Vagina (tissue), 2 donors: ENCODE measurements around the gene CDC34. TPM values are rescaled to one million over a fixed set of nuclear protein-coding genes. Genes with fewer than 3 reads are reported as not detected.

Experiments used
- DNase-seq, 2 donors: peaks; one replicate each; pipeline ENCODE4 v3.0.0-alpha.2; 2017; ENCODE audit errors: extremely low spot score in 2 of 2
- H3K27ac ChIP-seq: fragments of 200-600 bp; sonication (generic); one replicate; pipeline ENCODE4 v1.5.1; 2019
- H3K27me3 ChIP-seq: fragments of 200-600 bp; sonication (generic); one replicate; pipeline ENCODE4 v1.5.1; 2019
- H3K36me3 ChIP-seq, 2 donors: fragments of 200-600 bp; sonication (generic); one replicate each; pipeline ENCODE4 v1.5.1; 2017 to 2019
- H3K4me1 ChIP-seq: fragments of 200-600 bp; sonication (generic); one replicate; pipeline ENCODE4 v1.5.1; 2019
- H3K4me3 ChIP-seq, 2 donors: fragments of 200-600 bp; sonication (generic); 1 replicate in 1 of 2; 2 replicates in 1 of 2; pipeline ENCODE4 v1.5.1; 2016 to 2019
- H3K9me3 ChIP-seq: fragments of 200-600 bp; sonication (generic); one replicate; pipeline ENCODE4 v1.5.1; 2019
- POLR2A ChIP-seq, 2 donors: fragments of 450-650 bp; IDR thresholded peaks; one replicate each; pipeline ENCODE4 v1.6.1; 2017; ENCODE audit warnings: antibody characterized with exemption in 2 of 2, mild to moderate bottlenecking in 2 of 2, moderate library complexity in 2 of 2
- POLR2AphosphoS5 ChIP-seq, 2 donors: sonication (generic); formaldehyde crosslinking; IDR thresholded peaks; one replicate each; pipeline ENCODE4 v1.9.0; 2017; ENCODE audit warnings: antibody characterized with exemption in 2 of 2, mild to moderate bottlenecking in 2 of 2, low read depth in 1 of 2; ENCODE audit not compliant: insufficient read depth in 1 of 2
- intact Hi-C: fragments of 100-400 bp; cut with DNase I; formaldehyde crosslinking; loops from one replicate; pipeline ENCODE4 v1.15.1; 2023
- total RNA-seq: library from RNA; depleted of rRNA; stranded (reverse); fragments of >200 nt; gene quantifications from one replicate; pipeline ENCODE4 v1.2.3, GENCODE V29; 2016
- TF ChIP-seq, protein P1 (sequence below), 3 experiments: fragments of 450-650 bp in 2 of 3; fragments of 200-600 bp in 1 of 3; sonication (generic) in 1 of 3; IDR thresholded peaks; one replicate each; pipeline ENCODE4 v1.5.1; 2017 to 2019; ENCODE audit warnings: antibody characterized with exemption in 3 of 3, mild to moderate bottlenecking in 2 of 3, moderate library complexity in 2 of 3

Gene CDC34
- total RNA-seq, 1 donor from 2014 or later = 62.6 TPM

DNA sequence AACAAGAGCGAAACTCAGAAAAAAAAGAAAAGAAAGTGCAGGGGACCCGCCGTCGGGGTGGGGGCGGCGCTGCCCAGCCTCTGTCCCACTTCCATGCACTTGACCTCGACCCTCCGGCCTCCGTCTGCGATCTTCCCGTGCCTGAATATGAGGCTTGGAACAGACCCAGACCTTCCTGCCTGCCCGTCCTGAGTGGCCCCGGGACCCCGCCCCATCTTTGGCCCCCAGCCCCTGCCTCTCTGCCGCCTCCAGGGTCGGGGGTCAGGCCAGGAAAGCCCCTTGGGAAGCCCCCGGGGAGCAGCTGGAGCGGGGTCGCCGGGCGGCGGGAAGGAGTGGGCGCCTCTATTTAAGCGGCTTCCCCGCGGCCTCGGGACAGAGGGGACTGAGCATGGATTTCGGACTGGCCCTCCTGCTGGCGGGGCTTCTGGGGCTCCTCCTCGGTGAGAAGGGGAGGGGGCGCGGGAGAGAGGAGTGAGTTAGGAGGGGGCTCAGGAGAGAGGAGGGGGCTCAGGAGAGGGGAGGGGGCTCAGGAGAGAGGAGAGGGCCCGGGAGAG, 35.4 kb upstream of the CDC34 start, which contains the start of gene MADCAM1:
TSS of gene MADCAM1 (plus strand) at position 375 of the 554 bp plus-strand sequence. CDS start at position 389, 14 bp downstream.
- H3K4me3 ChIP-seq = no peak within 1 kb of the TSS
- H3K4me1 ChIP-seq = peaks cover 11% of the 10 kb centered on the region
- intact Hi-C loops = no loop called here
- TF ChIP-seq, protein P1, sequence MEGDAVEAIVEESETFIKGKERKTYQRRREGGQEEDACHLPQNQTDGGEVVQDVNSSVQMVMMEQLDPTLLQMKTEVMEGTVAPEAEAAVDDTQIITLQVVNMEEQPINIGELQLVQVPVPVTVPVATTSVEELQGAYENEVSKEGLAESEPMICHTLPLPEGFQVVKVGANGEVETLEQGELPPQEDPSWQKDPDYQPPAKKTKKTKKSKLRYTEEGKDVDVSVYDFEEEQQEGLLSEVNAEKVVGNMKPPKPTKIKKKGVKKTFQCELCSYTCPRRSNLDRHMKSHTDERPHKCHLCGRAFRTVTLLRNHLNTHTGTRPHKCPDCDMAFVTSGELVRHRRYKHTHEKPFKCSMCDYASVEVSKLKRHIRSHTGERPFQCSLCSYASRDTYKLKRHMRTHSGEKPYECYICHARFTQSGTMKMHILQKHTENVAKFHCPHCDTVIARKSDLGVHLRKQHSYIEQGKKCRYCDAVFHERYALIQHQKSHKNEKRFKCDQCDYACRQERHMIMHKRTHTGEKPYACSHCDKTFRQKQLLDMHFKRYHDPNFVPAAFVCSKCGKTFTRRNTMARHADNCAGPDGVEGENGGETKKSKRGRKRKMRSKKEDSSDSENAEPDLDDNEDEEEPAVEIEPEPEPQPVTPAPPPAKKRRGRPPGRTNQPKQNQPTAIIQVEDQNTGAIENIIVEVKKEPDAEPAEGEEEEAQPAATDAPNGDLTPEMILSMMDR (IDR thresholded peaks at IDR 0.05) = no peak
- TF ChIP-seq POLR2AphosphoS5 (IDR thresholded peaks at IDR 0.05; ENCODE audit: insufficient read depth in 1 of 2, low read depth in 1 of 2) = no peak
- TF ChIP-seq POLR2A (IDR thresholded peaks at IDR 0.05) = no peak
- peaks cover 16% of the 10 kb centered on the region for H3K27me3 ChIP-seq
- DNase-seq = no peak
- H3K9me3 ChIP-seq = no peaks in the 10 kb centered on the region
- no peak within 1 kb of the TSS for H3K27ac ChIP-seq
- no peaks in the 10 kb centered on the region for H3K36me3 ChIP-seq

DNA sequence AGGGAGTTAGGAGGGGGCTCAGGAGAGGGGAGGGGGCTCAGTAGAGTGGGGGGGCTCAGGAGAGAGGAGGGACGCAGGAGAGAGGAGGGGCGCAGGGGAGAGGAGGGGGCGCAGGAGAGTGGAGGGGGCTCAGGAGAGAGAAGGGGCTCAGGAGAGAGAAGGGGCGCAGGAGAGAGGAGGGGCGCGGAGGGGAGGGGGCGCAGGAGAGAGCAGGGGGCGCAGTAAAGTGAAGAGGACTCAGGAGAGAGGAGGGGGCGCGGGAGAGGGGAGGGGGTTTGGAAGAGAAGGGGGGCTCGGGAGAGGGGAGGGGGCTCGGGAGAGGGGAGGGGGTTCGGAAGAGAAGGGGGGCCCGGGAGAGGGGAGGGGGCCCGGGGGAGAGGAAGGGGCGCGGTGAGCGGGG, 34.6 kb upstream of the CDC34 start:
- H3K27ac ChIP-seq = no peak overlapping the region
- intact Hi-C loops = no loop called here
- no peak for TF ChIP-seq POLR2A (IDR thresholded peaks at IDR 0.05)
- TF ChIP-seq, protein P1 (IDR thresholded peaks at IDR 0.05) = no peak
- TF ChIP-seq POLR2AphosphoS5 (IDR thresholded peaks at IDR 0.05; ENCODE audit: insufficient read depth in 1 of 2, low read depth in 1 of 2) = no peak
- H3K4me3 ChIP-seq = no peak overlapping the region
- DNase-seq = no peak
- H3K27me3 ChIP-seq = peaks cover 16% of the 10 kb centered on the region
- no peaks in the 10 kb centered on the region for H3K9me3 ChIP-seq
- peaks cover 11% of the 10 kb centered on the region for H3K4me1 ChIP-seq
- H3K36me3 ChIP-seq = no peaks in the 10 kb centered on the region

DNA sequence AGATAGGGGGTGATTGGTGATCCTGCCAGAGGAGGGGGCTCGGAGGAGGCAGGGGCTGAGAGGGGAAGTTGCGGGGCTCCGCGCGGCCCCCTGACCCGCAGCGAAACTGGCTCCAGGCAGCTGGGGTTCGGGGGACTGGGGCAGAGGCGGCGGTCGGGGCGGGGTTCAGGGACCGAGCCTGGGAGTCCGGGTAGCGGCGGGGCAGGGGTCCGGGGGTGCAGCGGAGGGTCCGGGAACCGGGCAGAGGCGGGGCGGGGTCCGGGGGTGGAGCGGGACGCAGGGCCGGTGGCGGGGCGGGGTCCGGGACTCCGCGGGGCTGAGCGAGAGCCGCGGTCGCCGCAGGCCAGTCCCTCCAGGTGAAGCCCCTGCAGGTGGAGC, 34.1 kb upstream of the CDC34 start:
- Histone ChIP-seq H3K27ac (no peak overlapping the region), H3K9me3 (no peaks in the 10 kb centered on the region), H3K4me3 (no peak overlapping the region), H3K27me3 (peaks cover 16% of the 10 kb centered on the region), H3K36me3 (no peaks in the 10 kb centered on the region), H3K4me1 (peaks cover 11% of the 10 kb centered on the region)
- intact Hi-C loops = no loop called here
- DNase-seq = no peak
- TF ChIP-seq, protein P1 (IDR thresholded peaks at IDR 0.05) = no peak

DNA sequence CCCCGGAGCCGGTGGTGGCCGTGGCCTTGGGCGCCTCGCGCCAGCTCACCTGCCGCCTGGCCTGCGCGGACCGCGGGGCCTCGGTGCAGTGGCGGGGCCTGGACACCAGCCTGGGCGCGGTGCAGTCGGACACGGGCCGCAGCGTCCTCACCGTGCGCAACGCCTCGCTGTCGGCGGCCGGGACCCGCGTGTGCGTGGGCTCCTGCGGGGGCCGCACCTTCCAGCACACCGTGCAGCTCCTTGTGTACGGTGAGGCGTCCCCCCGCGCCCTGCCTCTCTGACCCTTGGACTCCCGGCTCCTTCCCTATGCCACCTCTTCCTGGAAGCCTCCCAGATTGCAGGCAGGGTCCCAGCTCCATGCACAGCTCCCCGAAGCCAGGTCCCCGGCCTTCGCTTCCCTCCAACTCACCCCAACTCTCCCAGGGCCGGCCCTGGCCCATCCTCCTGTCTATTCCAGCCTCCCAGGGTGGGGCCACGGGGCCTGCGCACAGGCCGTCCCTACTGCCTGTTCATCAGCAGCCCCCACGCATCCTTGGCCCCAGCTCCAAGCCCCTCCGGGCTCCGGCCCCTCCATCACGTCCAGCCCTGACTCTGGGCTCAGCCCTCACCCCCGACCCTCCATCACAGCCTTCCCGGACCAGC, 33.6 kb upstream of the CDC34 start:
- DNase-seq = no peak
- Histone ChIP-seq H3K4me1 (peaks cover 11% of the 10 kb centered on the region), H3K4me3 (no peak overlapping the region), H3K36me3 (no peaks in the 10 kb centered on the region), H3K9me3 (no peaks in the 10 kb centered on the region), H3K27me3 (peaks cover 16% of the 10 kb centered on the region), H3K27ac (no peak overlapping the region)
- intact Hi-C loops = no loop called here
- TF ChIP-seq, protein P1 (IDR thresholded peaks at IDR 0.05) = no peak
- no peak for TF ChIP-seq POLR2AphosphoS5 (IDR thresholded peaks at IDR 0.05; ENCODE audit: insufficient read depth in 1 of 2, low read depth in 1 of 2)
- TF ChIP-seq POLR2A (IDR thresholded peaks at IDR 0.05) = no peak

DNA sequence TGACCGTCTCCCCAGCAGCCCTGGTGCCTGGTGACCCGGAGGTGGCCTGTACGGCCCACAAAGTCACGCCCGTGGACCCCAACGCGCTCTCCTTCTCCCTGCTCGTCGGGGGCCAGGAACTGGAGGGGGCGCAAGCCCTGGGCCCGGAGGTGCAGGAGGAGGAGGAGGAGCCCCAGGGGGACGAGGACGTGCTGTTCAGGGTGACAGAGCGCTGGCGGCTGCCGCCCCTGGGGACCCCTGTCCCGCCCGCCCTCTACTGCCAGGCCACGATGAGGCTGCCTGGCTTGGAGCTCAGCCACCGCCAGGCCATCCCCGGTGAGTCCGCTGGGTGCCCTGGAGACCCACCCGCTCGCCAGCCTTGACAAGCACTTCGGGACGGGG, 33.1 kb upstream of the CDC34 start:
- H3K4me1 ChIP-seq = peaks cover 11% of the 10 kb centered on the region
- H3K9me3 ChIP-seq = no peaks in the 10 kb centered on the region
- intact Hi-C loops = no loop called here
- H3K27me3 ChIP-seq = peaks cover 16% of the 10 kb centered on the region
- no peak for TF ChIP-seq POLR2A (IDR thresholded peaks at IDR 0.05)
- no peak for TF ChIP-seq POLR2AphosphoS5 (IDR thresholded peaks at IDR 0.05; ENCODE audit: insufficient read depth in 1 of 2, low read depth in 1 of 2)
- TF ChIP-seq, protein P1 (IDR thresholded peaks at IDR 0.05) = no peak
- H3K4me3 ChIP-seq = no peak overlapping the region
- no peak overlapping the region for H3K27ac ChIP-seq
- no peaks in the 10 kb centered on the region for H3K36me3 ChIP-seq
- no peak for DNase-seq
